OCI-LY1 (cell line): ENCODE data around the gene DNAAF5.

Experiments
- H2AFZ ChIP-seq: fragments of 200-600 bp; sonication (generic), shearing (Covaris generic); 2 replicates; pipeline ENCODE4 v1.6.0; 2014; ENCODE audit warnings: antibody characterized with exemption, mild to moderate bottlenecking, low read length
- H3F3A ChIP-seq: fragments of 200-600 bp; sonication (generic), shearing (Covaris generic); 2 replicates; pipeline ENCODE4 v1.6.0; 2014; ENCODE audit warnings: mild to moderate bottlenecking, antibody characterized with exemption, low read length, moderate library complexity; ENCODE audit not compliant: insufficient read depth
- H3K27ac ChIP-seq: fragments of 200-600 bp; sonication (generic); 2 replicates; pipeline ENCODE4 v1.5.1; 2014; ENCODE audit warnings: low read length, mixed run types, mild to moderate bottlenecking, low read depth; ENCODE audit not compliant: poor library complexity, severe bottlenecking
- H3K27me3 ChIP-seq: fragments of 200-600 bp; sonication (generic); 2 replicates; pipeline ENCODE4 v1.6.0; 2014; ENCODE audit warnings: antibody characterized with exemption, mild to moderate bottlenecking, low read length, moderate library complexity; ENCODE audit not compliant: insufficient read depth
- H3K36me3 ChIP-seq: fragments of 200-600 bp; sonication (generic); 2 replicates; pipeline ENCODE4 v1.6.1; 2014; ENCODE audit warnings: mild to moderate bottlenecking, antibody characterized with exemption, low read length, moderate library complexity, mixed read lengths; ENCODE audit not compliant: insufficient read depth
- H3K4me1 ChIP-seq: fragments of 200-600 bp; sonication (generic); 2 replicates; pipeline ENCODE4 v1.5.1; 2014; ENCODE audit warnings: mild to moderate bottlenecking, low read length, moderate library complexity; ENCODE audit not compliant: insufficient read depth, severe bottlenecking
- H3K4me2 ChIP-seq: fragments of 200-600 bp; sonication (generic), shearing (Covaris generic); 2 replicates; pipeline ENCODE4 v1.6.1; 2014; ENCODE audit warnings: low read length
- H3K4me3 ChIP-seq: fragments of 200-600 bp; sonication (generic); 2 replicates; pipeline ENCODE4 v1.5.1; 2014; ENCODE audit warnings: low read length, low read depth, mild to moderate bottlenecking, mixed read lengths; ENCODE audit not compliant: poor library complexity, severe bottlenecking
- H3K79me2 ChIP-seq: fragments of 200-600 bp; shearing (Covaris generic); 2 replicates; pipeline ENCODE4 v1.6.1; 2016; ENCODE audit warnings: mixed run types, low read length, mixed read lengths; ENCODE audit not compliant: insufficient read depth
- H3K9ac ChIP-seq: fragments of 200-600 bp; sonication (generic), shearing (Covaris generic); 2 replicates; pipeline ENCODE4 v1.6.1; 2014; ENCODE audit warnings: mild to moderate bottlenecking, low read length, mixed read lengths
- H3K9me2 ChIP-seq: fragments of 200-600 bp; sonication (generic), shearing (Covaris generic); 2 replicates; pipeline ENCODE4 v1.6.1; 2014; ENCODE audit warnings: low read depth, mild to moderate bottlenecking, low read length, mixed read lengths
- H3K9me3 ChIP-seq: fragments of 200-600 bp; shearing (Covaris generic); 2 replicates; pipeline ENCODE4 v1.6.1; 2014; ENCODE audit warnings: low read length, mixed read lengths
- H4K20me1 ChIP-seq: fragments of 200-600 bp; sonication (generic), shearing (Covaris generic); 2 replicates; pipeline ENCODE4 v1.6.0; 2016; ENCODE audit warnings: mild to moderate bottlenecking, low read length; ENCODE audit not compliant: insufficient read depth
- CTCF ChIP-seq: fragments of 200-600 bp; sonication (generic), shearing (Covaris generic); IDR thresholded peaks from 2 replicates; pipeline ENCODE4 v1.5.1; 2017; ENCODE audit warnings: mild to moderate bottlenecking, antibody characterized with exemption, low read length, moderate library complexity, mixed read lengths
- EZH2 ChIP-seq: fragments of 200-600 bp; sonication (generic), shearing (Covaris generic); IDR thresholded peaks from 2 replicates; pipeline ENCODE4 v1.8.0; 2017; ENCODE audit warnings: borderline replicate concordance, mixed run types, mild to moderate bottlenecking, antibody characterized with exemption, low read length, moderate library complexity, mixed read lengths

Gene DNAAF5

GRCh38 chr7:777728-778078 is 51.2 kb downstream of the DNAAF5 start:
- H3F3A ChIP-seq = no peaks in the 10 kb centered on the region
- H3K4me1 ChIP-seq = no peaks in the 10 kb centered on the region
- no peaks in the 10 kb centered on the region for H4K20me1 ChIP-seq
- H2AFZ ChIP-seq = no peak overlapping the region
- no peak overlapping the region for H3K4me2 ChIP-seq
- no peak overlapping the region for H3K27ac ChIP-seq
- no peak overlapping the region for H3K9ac ChIP-seq
- H3K27me3 ChIP-seq = no peaks in the 10 kb centered on the region
- no peaks in the 10 kb centered on the region for H3K9me3 ChIP-seq
- peaks cover 68% of the 10 kb centered on the region for H3K36me3 ChIP-seq
- no peaks in the 10 kb centered on the region for H3K79me2 ChIP-seq
- H3K4me3 ChIP-seq = no peak overlapping the region
- H3K9me2 ChIP-seq = no peaks in the 10 kb centered on the region
- no peak for TF ChIP-seq CTCF
- TF ChIP-seq EZH2 = no peak

GRCh38 chr7:778271-778967 is 51.9 kb downstream of the DNAAF5 start:
- Histone ChIP-seq H4K20me1 (no peaks in the 10 kb centered on the region), H3F3A (no peaks in the 10 kb centered on the region), H3K79me2 (no peaks in the 10 kb centered on the region), H3K9ac (no peak overlapping the region), H3K4me1 (no peaks in the 10 kb centered on the region), H3K36me3 (peaks cover 75% of the 10 kb centered on the region), H3K4me2 (no peak overlapping the region), H3K9me3 (no peaks in the 10 kb centered on the region), H3K4me3 (no peak overlapping the region), H2AFZ (no peak overlapping the region), H3K27ac (no peak overlapping the region), H3K27me3 (no peaks in the 10 kb centered on the region), H3K9me2 (no peaks in the 10 kb centered on the region)
- TF ChIP-seq CTCF (no peak), EZH2 (no peak)

- no peaks in the 10 kb centered on the region for H3K79me2 ChIP-seq
- no peak for TF ChIP-seq EZH2
- TF ChIP-seq CTCF = no peak
These were observed 52.5 kb downstream of the DNAAF5 start for GRCh38 chr7:778968-779451.

More at GRCh38 chr7:778968-779451, 52.5 kb downstream of the DNAAF5 start:
- Histone ChIP-seq H3K36me3 (peaks cover 76% of the 10 kb centered on the region), H3F3A (no peaks in the 10 kb centered on the region), H3K4me2 (no peak overlapping the region), H3K9ac (no peak overlapping the region), H3K9me3 (no peaks in the 10 kb centered on the region), H4K20me1 (no peaks in the 10 kb centered on the region), H2AFZ (no peak overlapping the region), H3K4me3 (no peak overlapping the region), H3K4me1 (no peaks in the 10 kb centered on the region), H3K27ac (no peak overlapping the region), H3K9me2 (no peaks in the 10 kb centered on the region), H3K27me3 (no peaks in the 10 kb centered on the region)
